HUES48 (cell line): Measurements from ENCODE around the gene AGAP1.
"Not testable (repeated sequence)": the region's sequence is repeated elsewhere in the genome, so short reads cannot be mapped to it uniquely, and the experiment has no call there.

ENCODE experiments used
- H3K27ac ChIP-seq: one replicate; pipeline ENCODE4 v1.7.0; 2013; ENCODE audit warnings: low read depth, low read length, inconsistent platforms
- H3K27me3 ChIP-seq: 2 replicates; pipeline ENCODE4 v1.6.1; 2013; ENCODE audit warnings: mild to moderate bottlenecking, low read length; ENCODE audit not compliant: control insufficient read depth, insufficient read depth
- H3K36me3 ChIP-seq: 2 replicates; pipeline ENCODE4 v1.6.1; 2013; ENCODE audit warnings: low read length; ENCODE audit not compliant: control insufficient read depth, insufficient read depth
- H3K4me1 ChIP-seq: 2 replicates; pipeline ENCODE4 v1.6.1; 2013; ENCODE audit warnings: mild to moderate bottlenecking, low read length; ENCODE audit not compliant: control insufficient read depth, insufficient read depth
- H3K4me3 ChIP-seq: 2 replicates; pipeline ENCODE4 v1.5.1; 2013; ENCODE audit warnings: mild to moderate bottlenecking, low read depth, low read length
- H3K9ac ChIP-seq: 2 replicates; pipeline ENCODE4 v1.6.1; 2013; ENCODE audit warnings: mild to moderate bottlenecking, low read depth, low read length, moderate library complexity
- H3K9me3 ChIP-seq: 2 replicates; pipeline ENCODE4 v1.6.1; 2013; ENCODE audit warnings: low read length; ENCODE audit not compliant: control insufficient read depth, insufficient read depth

AGAP1 gene

GRCh38 chr2:236130349-236130998 is 636.6 kb downstream of the AGAP1 start:
- H3K9ac ChIP-seq = no peak overlapping the region
- no peak overlapping the region for H3K27ac ChIP-seq
- H3K27me3 ChIP-seq = no peaks in the 10 kb centered on the region
- no peaks in the 10 kb centered on the region for H3K9me3 ChIP-seq
- peaks cover 13% of the 10 kb centered on the region; the same call in 1 of the 2 replicates for H3K4me1 ChIP-seq
- H3K36me3 ChIP-seq = no peaks in the 10 kb centered on the region
- H3K4me3 ChIP-seq = no peak overlapping the region

- Histone ChIP-seq H3K4me1 (peaks cover 13% of the 10 kb centered on the region; the same call in 1 of the 2 replicates), H3K4me3 (no peak overlapping the region), H3K9me3 (no peaks in the 10 kb centered on the region), H3K36me3 (no peaks in the 10 kb centered on the region), H3K27ac (no peak overlapping the region), H3K27me3 (no peaks in the 10 kb centered on the region), H3K9ac (no peak overlapping the region)
These were observed 637.3 kb downstream of the AGAP1 start for GRCh38 chr2:236131073-236131692.

- H3K9me3 ChIP-seq = no peaks in the 10 kb centered on the region
- H3K9ac ChIP-seq = no peak overlapping the region
- no peaks in the 10 kb centered on the region for H3K27me3 ChIP-seq
- H3K4me1 ChIP-seq = 0 out of 2 replicates have a peak, but pooled peaks cover 7% of the 10 kb centered on the region
- no peak overlapping the region for H3K4me3 ChIP-seq
- no peaks in the 10 kb centered on the region for H3K36me3 ChIP-seq
- no peak overlapping the region for H3K27ac ChIP-seq
These were observed 639.7 kb downstream of the AGAP1 start for GRCh38 chr2:236133410-236134012.

- Histone ChIP-seq H3K36me3 (no peaks in the 10 kb centered on the region), H3K9ac (no peak overlapping the region), H3K27me3 (no peaks in the 10 kb centered on the region), H3K9me3 (no peaks in the 10 kb centered on the region), H3K4me3 (no peak overlapping the region), H3K27ac (no peak overlapping the region), H3K4me1 (no peaks in the 10 kb centered on the region)
These were observed 642.7 kb downstream of the AGAP1 start for GRCh38 chr2:236136538-236136937.

GRCh38 chr2:236137066-236137465 is 643.2 kb downstream of the AGAP1 start:
- no peaks in the 10 kb centered on the region for H3K27me3 ChIP-seq
- no peak overlapping the region for H3K9ac ChIP-seq
- no peak overlapping the region for H3K27ac ChIP-seq
- H3K4me3 ChIP-seq = no peak overlapping the region
- H3K36me3 ChIP-seq = no peaks in the 10 kb centered on the region
- no peaks in the 10 kb centered on the region for H3K9me3 ChIP-seq
- no peaks in the 10 kb centered on the region for H3K4me1 ChIP-seq

- not testable (repeated sequence) for H3K9ac ChIP-seq, H3K9me3 ChIP-seq, H3K4me3 ChIP-seq, H3K27ac ChIP-seq, H3K27me3 ChIP-seq, H3K36me3 ChIP-seq, H3K4me1 ChIP-seq
These were observed 647.8 kb downstream of the AGAP1 start for GRCh38 chr2:236141616-236142015.

- Histone ChIP-seq H3K27me3 (peaks cover 8% of the 10 kb centered on the region), H3K4me3 (no peak overlapping the region), H3K9me3 (no peaks in the 10 kb centered on the region), H3K9ac (no peak overlapping the region), H3K36me3 (no peaks in the 10 kb centered on the region), H3K27ac (no peak overlapping the region), H3K4me1 (0 out of 2 replicates have a peak, but pooled peaks cover 4% of the 10 kb centered on the region)
These were observed 650.0 kb downstream of the AGAP1 start for GRCh38 chr2:236143811-236144210.

GRCh38 chr2:236146436-236146835 is 652.6 kb downstream of the AGAP1 start:
- no peak overlapping the region for H3K9ac ChIP-seq
- no peaks in the 10 kb centered on the region for H3K9me3 ChIP-seq
- H3K36me3 ChIP-seq = no peaks in the 10 kb centered on the region
- H3K4me1 ChIP-seq = 0 out of 2 replicates have a peak, but pooled peaks cover 4% of the 10 kb centered on the region
- H3K27me3 ChIP-seq = peaks cover 8% of the 10 kb centered on the region
- H3K4me3 ChIP-seq = no peak overlapping the region
- no peak overlapping the region for H3K27ac ChIP-seq

GRCh38 chr2:236155406-236155805 is 661.6 kb downstream of the AGAP1 start:
- H3K27me3 ChIP-seq = peaks cover 62% of the 10 kb centered on the region
- H3K4me1 ChIP-seq = peaks cover 13% of the 10 kb centered on the region
- H3K9ac ChIP-seq = no peak overlapping the region
- H3K27ac ChIP-seq = no peak overlapping the region
- no peak overlapping the region for H3K4me3 ChIP-seq
- H3K36me3 ChIP-seq = no peaks in the 10 kb centered on the region
- no peaks in the 10 kb centered on the region for H3K9me3 ChIP-seq

- Histone ChIP-seq H3K27ac (no peak overlapping the region), H3K9me3 (no peaks in the 10 kb centered on the region), H3K27me3 (peaks cover 71% of the 10 kb centered on the region), H3K4me1 (peaks cover 21% of the 10 kb centered on the region), H3K4me3 (no peak overlapping the region), H3K36me3 (no peaks in the 10 kb centered on the region), H3K9ac (no peak overlapping the region)
These were observed 662.4 kb downstream of the AGAP1 start for GRCh38 chr2:236156095-236156859.

GRCh38 chr2:236156860-236157194 is 663.0 kb downstream of the AGAP1 start:
- Histone ChIP-seq H3K36me3 (no peaks in the 10 kb centered on the region), H3K9me3 (no peaks in the 10 kb centered on the region), H3K27ac (no peak overlapping the region), H3K4me1 (peaks cover 27% of the 10 kb centered on the region), H3K4me3 (no peak overlapping the region), H3K27me3 (peaks cover 76% of the 10 kb centered on the region), H3K9ac (no peak overlapping the region)
